ENCODE data around the gene OTUD7B. TPM values are rescaled to one million over a fixed set of nuclear protein-coding genes. Genes with fewer than 3 reads are reported as not detected.

The OTUD7B gene
- total and polyA plus RNA-seq, 4 donors = 4.0 to 28.3 (median 17.1) TPM

DNA sequence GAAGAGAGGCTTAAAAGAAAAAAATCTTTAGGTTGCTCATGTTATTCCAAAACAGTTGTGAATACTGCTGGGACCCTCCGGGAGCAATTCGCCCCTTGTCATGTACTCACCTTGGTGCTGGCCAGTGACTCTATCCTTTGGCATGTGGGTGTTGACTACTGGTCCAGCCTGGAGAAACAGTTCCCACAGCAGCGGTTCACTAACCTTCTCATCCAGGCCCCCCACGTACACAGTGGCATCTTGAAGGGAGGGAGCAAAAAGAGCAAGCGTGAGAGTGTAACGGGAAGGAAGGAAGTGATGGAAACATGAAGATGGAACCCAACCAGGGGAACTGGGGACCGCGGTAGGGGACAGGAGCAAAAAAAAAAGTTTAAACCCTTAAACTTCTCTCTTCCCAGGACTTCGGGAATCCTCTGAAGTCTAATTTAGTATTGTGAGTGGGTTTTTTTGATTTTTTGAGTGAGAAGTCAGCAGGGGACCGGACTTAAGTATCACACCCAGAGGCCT, 83.4 kb downstream of the OTUD7B start:
- Histone ChIP-seq H3K27me3 (ENCODE audit: control insufficient read depth in 3 of 3, insufficient read depth in 3 of 3, low read length in 2 of 3) (no peaks in the 10 kb centered on the region), H3K9ac (ENCODE audit: insufficient read depth in 1 of 2, low read length in 2 of 2) (peak overlapping the region; percentile 84 to 89), H3K9me3 (ENCODE audit: control insufficient read depth in 4 of 4, insufficient read depth in 3 of 4, low read length in 3 of 4) (no peaks in the 10 kb centered on the region), H3K4me1 (ENCODE audit: control insufficient read depth in 5 of 5, insufficient read depth in 5 of 5, low read length in 5 of 5) (peaks cover 7 to 25% (median 8%) of the 10 kb centered on the region in 5 donors), H3K27ac (ENCODE audit: low read depth in 1 of 2, low read length in 1 of 2) (peak overlapping the region; percentile 94 to 98), H3K4me3 (peak overlapping the region; percentile 95), H3K36me3 (ENCODE audit: control insufficient read depth in 4 of 4, insufficient read depth in 4 of 4, low read length in 4 of 4) (peaks cover 22 to 38% (median 33%) of the 10 kb centered on the region in 4 donors)
- WGBS, 2 donors = 3 to 4% methylated on average over 10 of the region's 10 CpGs
- DNase-seq = no peak
- TF ChIP-seq CTCF (IDR thresholded peaks at IDR 0.05; ENCODE audit: control extremely low read depth, extremely low read depth) = no peak
- no peak for ATAC-seq (ENCODE audit: insufficient read depth, low FRiP score)

DNA sequence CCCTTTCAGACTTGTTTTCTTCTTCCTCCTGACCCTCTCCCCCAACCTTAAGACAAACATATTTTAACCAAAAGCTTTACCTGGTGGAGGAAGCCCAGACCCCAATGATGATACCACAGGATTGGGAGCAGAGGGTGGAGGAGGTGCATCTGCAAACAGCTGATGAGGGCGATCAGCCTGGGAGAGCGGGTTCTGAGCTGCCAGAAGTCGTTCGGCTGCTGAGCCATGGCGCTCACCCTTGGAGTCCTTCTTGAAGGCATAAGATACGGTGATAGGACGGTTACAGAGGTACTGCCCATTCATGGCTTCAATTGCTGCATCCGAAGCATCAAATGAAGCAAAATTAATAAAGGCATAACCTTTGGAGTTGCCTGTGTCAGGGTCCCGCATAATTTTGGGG, 84.2 kb downstream of the OTUD7B start:
- H3K36me3 ChIP-seq (ENCODE audit: control insufficient read depth in 4 of 4, insufficient read depth in 4 of 4, low read length in 4 of 4) = peaks cover 22 to 36% (median 31%) of the 10 kb centered on the region in 4 donors
- ATAC-seq (ENCODE audit: insufficient read depth, low FRiP score) (no peak), DNase-seq (no peak)
- no peak overlapping the region for H3K27ac ChIP-seq (ENCODE audit: low read depth in 1 of 2, low read length in 1 of 2)
- no peak overlapping the region for H3K9ac ChIP-seq (ENCODE audit: insufficient read depth in 1 of 2, low read length in 2 of 2)
- no peak for TF ChIP-seq CTCF (IDR thresholded peaks at IDR 0.05; ENCODE audit: control extremely low read depth, extremely low read depth)
- H3K4me1 ChIP-seq (ENCODE audit: control insufficient read depth in 5 of 5, insufficient read depth in 5 of 5, low read length in 5 of 5) = peaks cover 7 to 25% (median 8%) of the 10 kb centered on the region in 5 donors
- WGBS, 2 donors = 94 to 98% methylated on average over 9 of the region's 9 CpGs
- no peak overlapping the region for H3K4me3 ChIP-seq
- H3K9me3 ChIP-seq (ENCODE audit: control insufficient read depth in 4 of 4, insufficient read depth in 3 of 4, low read length in 3 of 4) = no peaks in the 10 kb centered on the region
- H3K27me3 ChIP-seq (ENCODE audit: control insufficient read depth in 3 of 3, insufficient read depth in 3 of 3, low read length in 2 of 3) = no peaks in the 10 kb centered on the region

DNA sequence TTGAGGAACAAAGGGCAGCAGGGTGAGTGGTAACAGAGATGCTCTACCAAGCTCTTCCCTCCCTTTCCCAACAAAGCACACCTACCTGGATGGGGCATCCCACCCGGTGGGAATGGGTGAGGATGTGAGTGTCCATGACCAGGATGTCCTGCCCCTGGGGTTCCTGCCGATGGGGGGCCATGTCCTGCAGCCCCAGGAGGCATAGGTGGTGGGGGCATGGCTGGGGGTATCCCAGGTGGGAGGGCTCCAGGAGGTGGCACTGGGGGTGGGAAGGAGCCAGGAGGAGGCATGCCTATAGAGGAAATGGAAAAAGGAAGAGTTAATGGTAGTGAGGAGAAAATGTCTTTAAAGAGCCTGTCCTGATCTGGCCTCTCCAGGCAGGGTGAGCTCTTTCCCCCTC, 84.8 kb downstream of the OTUD7B start:
- Histone ChIP-seq H3K9me3 (ENCODE audit: control insufficient read depth in 4 of 4, insufficient read depth in 3 of 4, low read length in 3 of 4) (no peaks in the 10 kb centered on the region), H3K4me3 (no peak overlapping the region), H3K27ac (ENCODE audit: low read depth in 1 of 2, low read length in 1 of 2) (no peak overlapping the region), H3K27me3 (ENCODE audit: control insufficient read depth in 3 of 3, insufficient read depth in 3 of 3, low read length in 2 of 3) (no peaks in the 10 kb centered on the region), H3K9ac (ENCODE audit: insufficient read depth in 1 of 2, low read length in 2 of 2) (no peak overlapping the region), H3K36me3 (ENCODE audit: control insufficient read depth in 4 of 4, insufficient read depth in 4 of 4, low read length in 4 of 4) (peaks cover 22 to 36% (median 31%) of the 10 kb centered on the region in 4 donors), H3K4me1 (ENCODE audit: control insufficient read depth in 5 of 5, insufficient read depth in 5 of 5, low read length in 5 of 5) (peaks cover 7 to 25% (median 8%) of the 10 kb centered on the region in 5 donors)
- DNase-seq (no peak), ATAC-seq (ENCODE audit: insufficient read depth, low FRiP score) (no peak)
- 83 to 92% methylated on average over 2 of the region's 2 CpGs for WGBS, 2 donors
- no peak for TF ChIP-seq CTCF (IDR thresholded peaks at IDR 0.05; ENCODE audit: control extremely low read depth, extremely low read depth)

DNA sequence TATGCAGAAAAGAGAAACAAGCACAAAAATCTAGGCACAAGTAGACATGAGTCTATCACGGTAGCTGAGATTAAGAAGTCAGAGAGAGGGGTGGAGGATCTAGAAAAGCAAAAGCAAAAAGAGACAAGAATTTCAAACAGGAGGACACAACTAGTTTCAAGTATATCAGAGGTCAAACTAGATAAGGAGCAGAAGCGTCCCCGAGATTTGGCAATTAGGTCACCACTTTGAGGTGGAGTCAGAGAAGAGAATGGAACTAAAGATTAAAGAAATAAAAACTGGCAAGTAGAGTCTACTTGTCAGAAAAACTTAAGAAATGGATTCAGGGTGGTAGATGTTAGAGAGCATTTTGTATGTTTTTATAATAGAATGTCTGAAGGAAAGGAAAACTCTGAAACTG, 85.2 kb downstream of the OTUD7B start:
- Histone ChIP-seq H3K4me1 (ENCODE audit: control insufficient read depth in 5 of 5, insufficient read depth in 5 of 5, low read length in 5 of 5) (peaks cover 7 to 25% (median 8%) of the 10 kb centered on the region in 5 donors), H3K9ac (ENCODE audit: insufficient read depth in 1 of 2, low read length in 2 of 2) (no peak overlapping the region), H3K9me3 (ENCODE audit: control insufficient read depth in 4 of 4, insufficient read depth in 3 of 4, low read length in 3 of 4) (no peaks in the 10 kb centered on the region), H3K27ac (ENCODE audit: low read depth in 1 of 2, low read length in 1 of 2) (no peak overlapping the region), H3K4me3 (no peak overlapping the region), H3K27me3 (ENCODE audit: control insufficient read depth in 3 of 3, insufficient read depth in 3 of 3, low read length in 2 of 3) (no peaks in the 10 kb centered on the region), H3K36me3 (ENCODE audit: control insufficient read depth in 4 of 4, insufficient read depth in 4 of 4, low read length in 4 of 4) (peaks cover 22 to 34% (median 29%) of the 10 kb centered on the region in 4 donors)
- WGBS, 2 donors = 88 to 98% methylated on average over 3 of the region's 3 CpGs
- ATAC-seq (ENCODE audit: insufficient read depth, low FRiP score) (no peak), DNase-seq (no peak)
- TF ChIP-seq CTCF (IDR thresholded peaks at IDR 0.05; ENCODE audit: control extremely low read depth, extremely low read depth) = no peak
